Neural cell (in vitro differentiated cells): ENCODE results near the gene MAPK10. TPM values are rescaled to one million over a fixed set of nuclear protein-coding genes. Genes with fewer than 3 reads are reported as not detected.

ENCODE experiments used
- H2AFZ ChIP-seq: fragments of 200-600, 300-800 bp; sonication (generic), shearing (Covaris generic); 2 replicates; pipeline ENCODE4 v1.6.0; 2014; ENCODE audit warnings: low read depth, mild to moderate bottlenecking, antibody characterized with exemption, low read length, moderate library complexity
- H3F3A ChIP-seq: fragments of 200-600 bp; shearing (Covaris generic); 2 replicates; pipeline ENCODE4 v1.6.1; 2016; ENCODE audit warnings: mild to moderate bottlenecking, moderate library complexity, mixed read lengths, antibody characterized with exemption, low read length; ENCODE audit not compliant: insufficient read depth, poor library complexity, severe bottlenecking
- H3K27ac ChIP-seq: fragments of 200-600, 300-800 bp; sonication (generic), shearing (Covaris generic); 2 replicates; pipeline ENCODE4 v1.5.1; 2014; ENCODE audit warnings: mild to moderate bottlenecking, low read length, moderate library complexity
- H3K27me3 ChIP-seq: fragments of 300-800, 200-600 bp; sonication (generic), shearing (Covaris generic); 2 replicates; pipeline ENCODE4 v1.6.0; 2014; ENCODE audit warnings: mild to moderate bottlenecking, low read depth, low read length, moderate library complexity; ENCODE audit not compliant: insufficient read depth
- H3K36me3 ChIP-seq: fragments of 300-800, 200-600 bp; sonication (generic), shearing (Covaris generic); 2 replicates; pipeline ENCODE4 v1.5.1; 2014; ENCODE audit warnings: mild to moderate bottlenecking, antibody characterized with exemption, low read length, moderate library complexity; ENCODE audit not compliant: insufficient read depth
- H3K4me2 ChIP-seq: fragments of 300-800, 200-600 bp; sonication (generic), shearing (Covaris generic); 2 replicates; pipeline ENCODE4 v1.6.0; 2014; ENCODE audit warnings: mild to moderate bottlenecking, low read length
- H3K4me3 ChIP-seq: fragments of 300-800, 200-600 bp; sonication (generic), shearing (Covaris generic); 2 replicates; pipeline ENCODE4 v1.5.1; 2014; ENCODE audit warnings: mild to moderate bottlenecking, low read length, moderate library complexity
- H3K79me2 ChIP-seq: fragments of 200-600 bp; shearing (Covaris generic); replicated peaks from 2 replicates; pipeline ENCODE4 v1.6.0; 2014; ENCODE audit warnings: mild to moderate bottlenecking, low read length, moderate library complexity; ENCODE audit not compliant: insufficient read depth
- H3K9ac ChIP-seq: fragments of 300-800, 200-600 bp; sonication (generic), shearing (Covaris generic); 2 replicates; pipeline ENCODE4 v1.6.1; 2016; ENCODE audit warnings: mild to moderate bottlenecking, low read length, mixed read lengths
- H3K9me2 ChIP-seq: fragments of 200-600 bp; shearing (Covaris generic); 2 replicates; pipeline ENCODE4 v1.6.1; 2016; ENCODE audit warnings: mild to moderate bottlenecking, low read length, mixed read lengths; ENCODE audit not compliant: insufficient read depth
- H3K9me3 ChIP-seq: fragments of 200-600, 300-800 bp; sonication (generic), shearing (Covaris generic); 2 replicates; pipeline ENCODE4 v1.6.1; 2016; ENCODE audit warnings: mild to moderate bottlenecking, mixed run types, low read length, moderate library complexity, mixed read lengths
- H4K20me1 ChIP-seq: fragments of 200-600 bp; shearing (Covaris generic); 2 replicates; pipeline ENCODE4 v1.6.1; 2016; ENCODE audit warnings: mild to moderate bottlenecking, mixed run types; ENCODE audit not compliant: insufficient read depth
- CTCF ChIP-seq: fragments of 450-650 bp; IDR thresholded peaks from 2 replicates; pipeline ENCODE4 v1.5.1; 2014; ENCODE audit warnings: antibody characterized with exemption, mild to moderate bottlenecking, moderate library complexity; ENCODE audit not compliant: poor library complexity, severe bottlenecking
- EP300 ChIP-seq: fragments of 450-650 bp; conservative IDR thresholded peaks from 2 replicates; pipeline ENCODE4 v1.6.1; 2014; ENCODE audit warnings: antibody characterized with exemption, mild to moderate bottlenecking, moderate library complexity; ENCODE audit not compliant: poor library complexity, severe bottlenecking
- EZH2 ChIP-seq: fragments of 200-600, 300-800 bp; shearing (Covaris generic), sonication (generic); IDR thresholded peaks from 2 replicates; pipeline ENCODE4 v1.6.1; 2014; ENCODE audit warnings: antibody characterized with exemption, low read length, borderline replicate concordance, mild to moderate bottlenecking; ENCODE audit not compliant: insufficient read depth, poor library complexity, severe bottlenecking
- MXI1 ChIP-seq: fragments of 450-650 bp; conservative IDR thresholded peaks from 2 replicates; pipeline ENCODE4 v1.6.1; 2014; ENCODE audit warnings: antibody characterized with exemption, mild to moderate bottlenecking; ENCODE audit not compliant: poor library complexity, severe bottlenecking
- POLR2AphosphoS5 ChIP-seq: IDR thresholded peaks from 2 replicates; pipeline ENCODE4 v1.6.1; 2012
- RAD21 ChIP-seq: fragments of 450-650 bp; conservative IDR thresholded peaks from 2 replicates; pipeline ENCODE4 v1.6.1; 2014; ENCODE audit warnings: antibody characterized with exemption, mild to moderate bottlenecking, moderate library complexity
- SMC3 ChIP-seq: fragments of 450-650 bp; conservative IDR thresholded peaks from 2 replicates; pipeline ENCODE4 v1.6.1; 2014; ENCODE audit warnings: antibody characterized with exemption, mild to moderate bottlenecking, moderate library complexity; ENCODE audit not compliant: poor library complexity
- TAF1 ChIP-seq: IDR thresholded peaks from 2 replicates; pipeline ENCODE4 v1.6.1; 2012; ENCODE audit warnings: low read depth
- polyA plus RNA-seq: library from polyadenylated mRNA; depleted of rRNA; stranded (reverse); fragments of >200 nt; gene quantifications from 2 replicates; pipeline ENCODE4 v1.2.3, GENCODE V29; 2014
- TF ChIP-seq, protein P1 (sequence below): IDR thresholded peaks from 2 replicates; pipeline ENCODE4 v1.6.1; 2012; ENCODE audit warnings: borderline replicate concordance

Gene MAPK10
- polyA plus RNA-seq, 1 donor from 2014 or later: 91.9 TPM

DNA sequence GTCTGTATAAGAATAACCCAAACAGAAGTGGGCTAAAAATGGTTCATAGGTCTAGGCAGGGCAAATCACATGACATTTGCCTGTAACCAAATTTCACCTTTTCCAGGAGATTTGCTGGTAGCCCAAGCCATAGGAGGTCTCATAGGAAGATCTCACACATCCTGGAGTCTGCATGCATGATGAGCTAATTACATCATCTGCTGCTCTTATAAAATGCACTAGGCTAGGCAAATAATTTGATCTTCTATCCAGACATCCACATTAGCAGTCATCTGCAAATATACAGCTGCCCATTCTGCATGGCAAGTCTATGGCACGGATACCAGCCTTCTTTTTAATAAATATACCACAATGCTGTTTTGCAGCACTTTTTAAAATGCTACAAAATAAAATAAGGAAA lies 87.2 kb downstream of the MAPK10 start:
- Histone ChIP-seq H3K36me3 (no peaks in the 10 kb centered on the region), H3K4me3 (no peak overlapping the region), H3K27ac (no peak overlapping the region), H3K27me3 (no peaks in the 10 kb centered on the region), H3K4me2 (no peak overlapping the region), H2AFZ (no peak overlapping the region), H3F3A (peaks cover 3% of the 10 kb centered on the region), H3K9me2 (no peaks in the 10 kb centered on the region), H4K20me1 (no peaks in the 10 kb centered on the region), H3K9me3 (no peaks in the 10 kb centered on the region), H3K9ac (no peak overlapping the region), H3K79me2 (peaks cover 10% of the 10 kb centered on the region)
- no peak for TF ChIP-seq TAF1
- no peak for TF ChIP-seq RAD21
- no peak for TF ChIP-seq SMC3

GRCh38 chr4:86271057-86271456 lies 88.8 kb downstream of the MAPK10 start:
- peaks cover 12% of the 10 kb centered on the region for H3K79me2 ChIP-seq
- no peak overlapping the region for H2AFZ ChIP-seq
- no peak overlapping the region for H3K4me2 ChIP-seq
- no peak overlapping the region for H3K9ac ChIP-seq
- no peaks in the 10 kb centered on the region for H4K20me1 ChIP-seq
- no peaks in the 10 kb centered on the region for H3K9me2 ChIP-seq
- H3F3A ChIP-seq: peaks cover 3% of the 10 kb centered on the region
- H3K27ac ChIP-seq: no peak overlapping the region
- H3K27me3 ChIP-seq: no peaks in the 10 kb centered on the region
- no peaks in the 10 kb centered on the region for H3K36me3 ChIP-seq
- no peaks in the 10 kb centered on the region for H3K9me3 ChIP-seq
- TF ChIP-seq CTCF (no peak), SMC3 (no peak), MXI1 (no peak), POLR2AphosphoS5 (no peak), RAD21 (no peak), EZH2 (no peak), TAF1 (no peak), EP300 (no peak)
- TF ChIP-seq, protein P1, sequence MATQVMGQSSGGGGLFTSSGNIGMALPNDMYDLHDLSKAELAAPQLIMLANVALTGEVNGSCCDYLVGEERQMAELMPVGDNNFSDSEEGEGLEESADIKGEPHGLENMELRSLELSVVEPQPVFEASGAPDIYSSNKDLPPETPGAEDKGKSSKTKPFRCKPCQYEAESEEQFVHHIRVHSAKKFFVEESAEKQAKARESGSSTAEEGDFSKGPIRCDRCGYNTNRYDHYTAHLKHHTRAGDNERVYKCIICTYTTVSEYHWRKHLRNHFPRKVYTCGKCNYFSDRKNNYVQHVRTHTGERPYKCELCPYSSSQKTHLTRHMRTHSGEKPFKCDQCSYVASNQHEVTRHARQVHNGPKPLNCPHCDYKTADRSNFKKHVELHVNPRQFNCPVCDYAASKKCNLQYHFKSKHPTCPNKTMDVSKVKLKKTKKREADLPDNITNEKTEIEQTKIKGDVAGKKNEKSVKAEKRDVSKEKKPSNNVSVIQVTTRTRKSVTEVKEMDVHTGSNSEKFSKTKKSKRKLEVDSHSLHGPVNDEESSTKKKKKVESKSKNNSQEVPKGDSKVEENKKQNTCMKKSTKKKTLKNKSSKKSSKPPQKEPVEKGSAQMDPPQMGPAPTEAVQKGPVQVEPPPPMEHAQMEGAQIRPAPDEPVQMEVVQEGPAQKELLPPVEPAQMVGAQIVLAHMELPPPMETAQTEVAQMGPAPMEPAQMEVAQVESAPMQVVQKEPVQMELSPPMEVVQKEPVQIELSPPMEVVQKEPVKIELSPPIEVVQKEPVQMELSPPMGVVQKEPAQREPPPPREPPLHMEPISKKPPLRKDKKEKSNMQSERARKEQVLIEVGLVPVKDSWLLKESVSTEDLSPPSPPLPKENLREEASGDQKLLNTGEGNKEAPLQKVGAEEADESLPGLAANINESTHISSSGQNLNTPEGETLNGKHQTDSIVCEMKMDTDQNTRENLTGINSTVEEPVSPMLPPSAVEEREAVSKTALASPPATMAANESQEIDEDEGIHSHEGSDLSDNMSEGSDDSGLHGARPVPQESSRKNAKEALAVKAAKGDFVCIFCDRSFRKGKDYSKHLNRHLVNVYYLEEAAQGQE: no peak
- H3K4me3 ChIP-seq: no peak overlapping the region

DNA sequence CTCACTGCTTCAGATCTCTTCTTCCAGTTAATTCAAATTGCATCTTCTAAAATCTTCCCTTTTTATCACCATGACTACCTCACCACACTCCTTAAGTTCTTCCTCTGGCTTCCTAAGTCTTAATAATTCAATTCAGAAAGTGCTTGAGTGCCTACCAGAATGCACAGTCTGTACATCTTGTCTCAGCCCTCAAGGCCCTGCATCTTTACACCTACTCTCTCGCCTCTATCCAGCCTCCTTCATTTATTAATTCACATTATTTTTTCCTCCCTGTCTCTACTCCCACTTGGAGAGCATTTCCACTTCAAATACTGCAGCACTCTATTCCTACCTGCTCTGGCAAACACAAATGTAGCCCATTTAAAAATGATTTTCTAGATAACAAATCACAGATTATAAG lies 90.5 kb downstream of the MAPK10 start:
- Histone ChIP-seq H3K27me3 (no peaks in the 10 kb centered on the region), H3K9ac (no peak overlapping the region), H3K9me3 (no peaks in the 10 kb centered on the region), H3K36me3 (no peaks in the 10 kb centered on the region), H2AFZ (no peak overlapping the region), H3K4me2 (no peak overlapping the region), H3K27ac (no peak overlapping the region), H4K20me1 (no peaks in the 10 kb centered on the region), H3F3A (no peaks in the 10 kb centered on the region), H3K79me2 (peaks cover 5% of the 10 kb centered on the region), H3K4me3 (no peak overlapping the region), H3K9me2 (no peaks in the 10 kb centered on the region)
- TF ChIP-seq, protein P1: no peak
- TF ChIP-seq SMC3 (no peak), CTCF (no peak), RAD21 (no peak), EZH2 (no peak), EP300 (no peak), TAF1 (no peak), MXI1 (no peak), POLR2AphosphoS5 (no peak)
